ENCODE results near the gene NOP53.

DNA sequence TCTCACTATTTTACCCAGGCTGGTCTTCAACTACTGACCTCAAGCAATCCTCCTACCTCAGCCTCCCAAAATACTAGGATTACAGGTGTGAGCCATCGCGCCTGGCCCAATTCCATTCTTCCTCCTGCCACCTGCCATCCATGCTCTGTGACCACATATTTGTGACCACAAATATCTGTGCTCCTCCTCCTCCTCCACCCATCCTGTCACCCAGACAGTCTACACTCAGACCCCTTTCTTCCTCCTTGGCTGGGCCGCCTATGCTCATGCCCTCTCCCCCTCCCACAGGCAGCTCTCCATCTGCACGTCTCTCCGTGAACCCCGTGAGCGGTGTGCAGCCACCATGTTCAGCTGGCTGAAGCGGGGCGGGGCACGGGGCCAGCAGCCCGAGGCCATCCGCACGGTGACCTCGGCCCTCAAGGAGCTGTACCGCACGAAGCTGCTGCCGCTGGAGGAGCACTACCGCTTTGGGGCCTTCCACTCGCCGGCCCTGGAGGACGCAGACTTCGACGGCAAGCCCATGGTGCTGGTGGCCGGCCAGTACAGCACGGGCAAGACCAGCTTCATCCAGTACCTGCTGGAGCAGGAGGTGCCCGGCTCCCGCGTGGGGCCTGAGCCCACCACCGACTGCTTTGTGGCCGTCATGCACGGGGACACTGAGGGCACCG is 28.9 kb upstream of the NOP53 start:
- TF ChIP-seq POLR2A (IDR thresholded peaks at IDR 0.05) = no peak
- no peak for TF ChIP-seq EP300 (IDR thresholded peaks at IDR 0.05)
- TF ChIP-seq, protein P1, sequence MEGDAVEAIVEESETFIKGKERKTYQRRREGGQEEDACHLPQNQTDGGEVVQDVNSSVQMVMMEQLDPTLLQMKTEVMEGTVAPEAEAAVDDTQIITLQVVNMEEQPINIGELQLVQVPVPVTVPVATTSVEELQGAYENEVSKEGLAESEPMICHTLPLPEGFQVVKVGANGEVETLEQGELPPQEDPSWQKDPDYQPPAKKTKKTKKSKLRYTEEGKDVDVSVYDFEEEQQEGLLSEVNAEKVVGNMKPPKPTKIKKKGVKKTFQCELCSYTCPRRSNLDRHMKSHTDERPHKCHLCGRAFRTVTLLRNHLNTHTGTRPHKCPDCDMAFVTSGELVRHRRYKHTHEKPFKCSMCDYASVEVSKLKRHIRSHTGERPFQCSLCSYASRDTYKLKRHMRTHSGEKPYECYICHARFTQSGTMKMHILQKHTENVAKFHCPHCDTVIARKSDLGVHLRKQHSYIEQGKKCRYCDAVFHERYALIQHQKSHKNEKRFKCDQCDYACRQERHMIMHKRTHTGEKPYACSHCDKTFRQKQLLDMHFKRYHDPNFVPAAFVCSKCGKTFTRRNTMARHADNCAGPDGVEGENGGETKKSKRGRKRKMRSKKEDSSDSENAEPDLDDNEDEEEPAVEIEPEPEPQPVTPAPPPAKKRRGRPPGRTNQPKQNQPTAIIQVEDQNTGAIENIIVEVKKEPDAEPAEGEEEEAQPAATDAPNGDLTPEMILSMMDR (IDR thresholded peaks at IDR 0.05) = no peak
- no peak for TF ChIP-seq POLR2AphosphoS5 (IDR thresholded peaks at IDR 0.05)

All from sigmoid colon (tissue), 4 donors.